Body of pancreas (tissue), 4 donors: Measurements from ENCODE around the gene TMEM170B. TPM values are rescaled to one million over a fixed set of nuclear protein-coding genes. Genes with fewer than 3 reads are reported as not detected.
"Not testable (repeated sequence)": the region's sequence is repeated elsewhere in the genome, so short reads cannot be mapped to it uniquely, and the experiment has no call there.

Experiments
- ATAC-seq: fragments of 150-250 bp; one replicate; pipeline ENCODE4 v1.9.1; 2016
- DNase-seq, 4 donors: peaks; one replicate each; pipeline ENCODE4 v3.0.0-alpha.2; 2019
- H3K27ac ChIP-seq, 4 donors: fragments of 200-600 bp; sonication (generic); 1 replicate in 3 of 4; 2 replicates in 1 of 4; pipeline versions ENCODE4 v1.5.1 to v1.6.1; 2016 to 2019; ENCODE audit warnings: mild to moderate bottlenecking in 1 of 4, mixed read lengths in 1 of 4, moderate library complexity in 1 of 4
- H3K27me3 ChIP-seq, 2 donors: fragments of 200-600 bp; sonication (generic); one replicate each; pipeline ENCODE4 v1.6.0; 2016; ENCODE audit warnings: mild to moderate bottlenecking in 1 of 2
- H3K36me3 ChIP-seq, 2 donors: fragments of 200-600 bp; sonication (generic); replicated peaks in 1 of 2; 2 replicates each; pipeline ENCODE4 v1.5.1; 2016; ENCODE audit warnings: low read depth in 2 of 2; ENCODE audit not compliant: insufficient read depth in 1 of 2
- H3K4me1 ChIP-seq: fragments of 200-600 bp; sonication (generic); one replicate; pipeline ENCODE4 v1.6.0; 2016
- H3K4me3 ChIP-seq, 2 donors: fragments of 200-600 bp; sonication (generic); 1 replicate in 1 of 2; 2 replicates in 1 of 2; pipeline ENCODE4 v1.5.1; 2016 to 2019
- H3K9me3 ChIP-seq, 3 donors: fragments of 200-600 bp; sonication (generic); 1 replicate in 2 of 3; 2 replicates in 1 of 3; pipeline ENCODE4 v1.5.1; 2016
- POLR2A ChIP-seq, 3 donors: fragments of 450-650 bp; IDR thresholded peaks; one replicate each; pipeline ENCODE4 v1.6.1; 2016; ENCODE audit warnings: antibody characterized with exemption in 3 of 3, mild to moderate bottlenecking in 2 of 3
- WGBS, 2 donors: methylation state at CpG; one replicate each; pipeline ENCODE4 v1.1.5; 2017; 5-methylcytosine and 5-hydroxymethylcytosine counted together
- intact Hi-C: fragments of 100-400 bp; cut with DNase I; formaldehyde crosslinking; loops from one replicate; pipeline ENCODE4 v1.15.1; 2023
- total RNA-seq, 2 donors: library from RNA; depleted of rRNA; stranded (reverse); fragments of >200 nt; gene quantifications; one replicate each; pipeline ENCODE4 v1.1.0, GENCODE V29; 2016
- TF ChIP-seq, protein P1 (sequence below), 7 experiments: fragments of 450-650 bp in 4 of 7; fragments of 200-600 bp in 3 of 7; sonication (generic) in 3 of 7; IDR thresholded peaks; one replicate each; pipeline ENCODE4 v1.5.1; 2016 to 2019; ENCODE audit warnings: antibody characterized with exemption in 7 of 7

Gene TMEM170B
- total RNA-seq, 2 donors from 2014 or later = 3.0 to 3.6 TPM

DNA sequence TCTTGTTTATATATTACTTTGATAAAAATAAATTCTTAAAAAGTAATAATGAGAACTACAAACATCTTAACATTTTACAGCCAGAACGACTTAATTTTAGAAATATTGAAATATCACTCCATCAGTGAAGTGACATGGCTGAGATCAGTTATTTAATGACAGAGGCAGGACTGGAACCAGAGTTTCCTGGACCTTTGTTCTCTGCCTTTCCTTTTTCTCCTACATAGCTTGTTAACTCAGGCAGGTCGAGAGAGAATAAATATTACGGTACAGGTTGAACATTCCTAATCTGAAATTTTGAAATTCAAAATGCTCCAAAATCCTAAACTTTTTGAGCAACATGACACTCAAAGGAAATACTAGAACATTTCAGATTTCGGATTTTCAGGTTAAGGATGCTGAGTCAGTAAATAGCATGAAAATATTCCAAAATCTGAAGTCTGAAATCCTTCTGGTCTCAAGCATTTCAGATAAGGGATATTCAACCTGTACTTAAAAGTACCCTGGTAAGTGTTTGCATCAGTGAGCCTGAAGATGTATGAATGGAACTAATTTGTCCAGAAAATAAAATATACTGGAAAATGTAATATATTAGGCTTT, 6.5 kb downstream of the TMEM170B start:
- no peaks in the 10 kb centered on the region for H3K4me1 ChIP-seq
- H3K36me3 ChIP-seq = no peaks in the 10 kb centered on the region
- H3K27me3 ChIP-seq = no peaks in the 10 kb centered on the region
- H3K9me3 ChIP-seq = no peaks in the 10 kb centered on the region
- no peak overlapping the region for H3K4me3 ChIP-seq
- WGBS, 2 donors = 61 to 65% methylated on average over 4 of the region's 4 CpGs
- ATAC-seq (no peak), DNase-seq (no peak)
- no peak overlapping the region for H3K27ac ChIP-seq
- TF ChIP-seq, protein P1, sequence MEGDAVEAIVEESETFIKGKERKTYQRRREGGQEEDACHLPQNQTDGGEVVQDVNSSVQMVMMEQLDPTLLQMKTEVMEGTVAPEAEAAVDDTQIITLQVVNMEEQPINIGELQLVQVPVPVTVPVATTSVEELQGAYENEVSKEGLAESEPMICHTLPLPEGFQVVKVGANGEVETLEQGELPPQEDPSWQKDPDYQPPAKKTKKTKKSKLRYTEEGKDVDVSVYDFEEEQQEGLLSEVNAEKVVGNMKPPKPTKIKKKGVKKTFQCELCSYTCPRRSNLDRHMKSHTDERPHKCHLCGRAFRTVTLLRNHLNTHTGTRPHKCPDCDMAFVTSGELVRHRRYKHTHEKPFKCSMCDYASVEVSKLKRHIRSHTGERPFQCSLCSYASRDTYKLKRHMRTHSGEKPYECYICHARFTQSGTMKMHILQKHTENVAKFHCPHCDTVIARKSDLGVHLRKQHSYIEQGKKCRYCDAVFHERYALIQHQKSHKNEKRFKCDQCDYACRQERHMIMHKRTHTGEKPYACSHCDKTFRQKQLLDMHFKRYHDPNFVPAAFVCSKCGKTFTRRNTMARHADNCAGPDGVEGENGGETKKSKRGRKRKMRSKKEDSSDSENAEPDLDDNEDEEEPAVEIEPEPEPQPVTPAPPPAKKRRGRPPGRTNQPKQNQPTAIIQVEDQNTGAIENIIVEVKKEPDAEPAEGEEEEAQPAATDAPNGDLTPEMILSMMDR (IDR thresholded peaks at IDR 0.05) = no peak
- TF ChIP-seq POLR2A (IDR thresholded peaks at IDR 0.05) = no peak
- intact Hi-C loops = no loop called here

DNA sequence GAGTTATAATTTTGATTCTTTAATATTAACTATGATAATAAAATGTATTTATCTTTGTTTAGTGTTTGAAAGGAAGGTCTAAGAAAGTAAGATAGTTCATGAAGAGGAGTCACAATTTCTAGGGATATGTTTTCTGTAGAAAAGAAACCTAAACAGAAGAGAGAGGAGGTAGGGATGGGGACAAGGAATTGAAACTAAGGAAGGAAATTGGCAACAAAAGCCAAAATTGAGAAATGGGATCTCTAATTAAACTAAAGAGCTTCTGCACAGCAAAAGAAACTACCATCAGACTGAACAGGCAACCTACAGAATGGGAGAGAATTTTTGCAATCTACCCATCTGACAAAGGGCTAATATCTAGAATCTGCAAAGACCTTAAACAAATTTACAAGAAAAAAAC, 10.3 kb downstream of the TMEM170B start:
- H3K36me3 ChIP-seq, intact Hi-C loops, H3K9me3 ChIP-seq, H3K27ac ChIP-seq, H3K4me1 ChIP-seq, H3K27me3 ChIP-seq, ATAC-seq, H3K4me3 ChIP-seq, DNase-seq: not testable (repeated sequence)

DNA sequence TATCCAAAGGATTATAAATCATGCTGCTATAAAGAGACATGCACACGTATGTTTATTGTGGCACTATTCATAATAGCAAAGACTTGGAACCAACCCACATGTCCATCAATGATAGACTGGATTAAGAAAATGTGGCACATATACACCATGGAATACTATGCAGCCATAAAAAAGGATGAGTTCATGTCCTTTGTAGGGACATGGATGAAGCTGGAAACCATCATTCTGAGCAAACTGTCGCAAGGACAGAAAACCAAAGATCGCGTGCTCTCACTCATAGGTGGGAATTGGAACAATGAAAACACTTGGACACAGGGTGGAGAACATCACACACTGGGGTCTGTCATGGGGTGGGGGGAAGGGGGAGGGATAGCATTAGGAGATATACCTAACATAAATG, 11.0 kb downstream of the TMEM170B start:
- H3K27me3 ChIP-seq, H3K27ac ChIP-seq, DNase-seq, H3K4me3 ChIP-seq, H3K4me1 ChIP-seq, ATAC-seq, intact Hi-C loops, H3K9me3 ChIP-seq, H3K36me3 ChIP-seq: not testable (repeated sequence)
- 99% methylated on average over 4 of the region's 4 CpGs for WGBS, 2 donors

DNA sequence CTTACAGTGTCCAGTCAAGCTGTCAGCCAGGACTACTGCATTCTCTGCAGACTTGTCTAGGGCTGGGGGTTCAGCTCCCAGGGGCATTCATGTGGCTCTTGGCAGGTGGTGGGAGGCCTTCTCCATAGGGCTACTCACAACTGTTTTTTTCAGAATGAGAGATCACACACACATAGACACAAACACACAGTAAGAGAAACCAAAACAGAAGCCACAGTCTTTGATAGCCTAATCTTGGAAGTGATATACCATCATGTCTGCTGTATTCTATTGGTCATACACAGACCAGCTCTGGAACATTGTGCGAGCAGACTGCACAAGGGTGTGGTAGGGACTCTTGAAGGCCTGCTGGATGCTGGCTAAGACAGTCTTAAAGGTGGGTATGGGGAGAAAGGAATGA, 13.5 kb downstream of the TMEM170B start:
- whole genome bisulfite sequencing, 2 donors = 96 to 100% methylated on average over 1 of the region's 1 CpG
- H3K4me1 ChIP-seq = peaks cover 6% of the 10 kb centered on the region

DNA sequence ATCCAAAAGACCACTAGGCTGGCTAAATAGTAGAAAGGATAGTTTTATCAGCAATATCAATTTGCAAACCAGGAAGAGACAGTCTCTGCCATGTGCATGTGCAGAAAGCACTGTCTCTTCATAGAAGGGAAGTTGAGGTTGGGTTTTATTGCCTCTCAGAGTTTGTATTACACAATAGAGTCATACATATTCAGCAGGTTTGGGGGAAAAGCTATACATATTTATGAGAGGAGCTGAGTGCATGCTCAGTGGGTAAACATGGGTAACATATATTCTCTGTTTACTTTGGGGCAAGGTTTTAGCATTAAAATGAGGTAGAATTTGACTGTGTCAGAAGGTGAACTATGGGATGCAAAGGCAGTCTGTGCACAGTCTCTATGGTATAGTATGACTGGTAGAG, 14.9 kb downstream of the TMEM170B start:
- intact Hi-C loops = no loop called here
- ATAC-seq = no peak

More for the DNA sequence above, 13.5 kb downstream of the TMEM170B start:
- TF ChIP-seq POLR2A (IDR thresholded peaks at IDR 0.05) = no peak
- TF ChIP-seq, protein P1 (IDR thresholded peaks at IDR 0.05) = no peak
- no peak overlapping the region for H3K4me3 ChIP-seq
- no peaks in the 10 kb centered on the region for H3K27me3 ChIP-seq
- H3K36me3 ChIP-seq = no peaks in the 10 kb centered on the region
- H3K27ac ChIP-seq = no peak overlapping the region
- no peaks in the 10 kb centered on the region for H3K9me3 ChIP-seq
- ATAC-seq = no peak
- intact Hi-C loops = no loop called here
- no peak for DNase-seq

DNA sequence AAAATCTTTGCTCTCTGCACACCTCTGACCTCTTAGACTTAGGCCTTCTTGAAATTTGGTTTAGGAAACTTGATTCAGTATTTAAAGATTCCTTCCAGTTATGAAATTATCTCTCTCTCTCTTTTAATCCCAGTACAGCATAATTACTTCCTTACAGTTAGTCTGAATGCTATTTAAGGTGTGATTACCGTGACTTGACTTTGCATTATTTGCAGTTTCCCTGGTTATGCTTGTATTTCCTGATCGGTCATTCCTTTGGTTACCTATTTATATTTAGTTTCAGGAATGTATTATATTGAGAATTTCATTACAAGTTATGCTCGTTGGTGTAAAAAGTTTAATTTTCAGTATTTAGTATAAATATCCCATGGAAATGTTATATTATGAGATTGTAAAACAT, 16.3 kb downstream of the TMEM170B start:
- H3K36me3 ChIP-seq = no peaks in the 10 kb centered on the region
- DNase-seq (no peak), ATAC-seq (peak; percentile 59)
- no peak overlapping the region for H3K4me3 ChIP-seq
- TF ChIP-seq, protein P1 (IDR thresholded peaks at IDR 0.05) = no peak
- TF ChIP-seq POLR2A (IDR thresholded peaks at IDR 0.05) = no peak
- H3K9me3 ChIP-seq = no peaks in the 10 kb centered on the region
- H3K27ac ChIP-seq = peak overlapping the region in 1 of 4 donors; percentile 25
- H3K27me3 ChIP-seq = no peaks in the 10 kb centered on the region
- 26 to 30% methylated on average over 3 of the region's 3 CpGs for WGBS, 2 donors
- H3K4me1 ChIP-seq = peaks cover 6% of the 10 kb centered on the region
- intact Hi-C loops = no loop called here

More for the DNA sequence above, 14.9 kb downstream of the TMEM170B start:
- Histone ChIP-seq H3K4me3 (no peak overlapping the region), H3K36me3 (no peaks in the 10 kb centered on the region), H3K9me3 (no peaks in the 10 kb centered on the region), H3K27me3 (no peaks in the 10 kb centered on the region), H3K4me1 (peaks cover 6% of the 10 kb centered on the region), H3K27ac (no peak overlapping the region)
- DNase-seq = no peak
- no peak for TF ChIP-seq POLR2A (IDR thresholded peaks at IDR 0.05)
- TF ChIP-seq, protein P1 (IDR thresholded peaks at IDR 0.05) = no peak
